CD4-positive, alpha-beta memory T cell (primary cell): ENCODE data around the gene SLC39A10. TPM values are rescaled to one million over a fixed set of nuclear protein-coding genes. Genes with fewer than 3 reads are reported as not detected.

ENCODE experiments used
- CTCF ChIA-PET: fragments of 350-600 bp; sonication (Branson Sonifier 250); formaldehyde crosslinking; loops from one replicate; lab custom pipeline; 2021; ENCODE audit warnings: inconsistent platforms; ENCODE audit not compliant: partially characterized antibody; lab: Charles Lee
- POLR2A ChIA-PET: fragments of 350-600 bp; sonication (Branson Sonifier 250); formaldehyde crosslinking; loops from one replicate; lab custom pipeline; 2021; ENCODE audit not compliant: partially characterized antibody; lab: Charles Lee
- DNase-seq, 5 donors: peaks; one replicate each; pipeline versions ENCODE4 v3.0.0 to v3.0.0-alpha.2; 2020 to 2022; ENCODE audit warnings: mixed read lengths in 1 of 5
- H3K27ac ChIP-seq: one replicate; pipeline ENCODE4 v1.7.0; 2013; ENCODE audit warnings: low read depth, low read length
- H3K27me3 ChIP-seq: 2 replicates; pipeline ENCODE4 v1.7.0; 2013; ENCODE audit warnings: mild to moderate bottlenecking, low read length, moderate library complexity; ENCODE audit not compliant: insufficient read depth
- H3K36me3 ChIP-seq: 2 replicates; pipeline ENCODE4 v1.7.0; 2013; ENCODE audit warnings: mild to moderate bottlenecking, low read length, moderate library complexity; ENCODE audit not compliant: insufficient read depth
- H3K4me1 ChIP-seq: 2 replicates; pipeline ENCODE4 v1.7.0; 2013; ENCODE audit warnings: mild to moderate bottlenecking, low read length, moderate library complexity; ENCODE audit not compliant: insufficient read depth
- H3K4me3 ChIP-seq, 2 donors: one replicate each; pipeline ENCODE4 v1.7.0; 2013; ENCODE audit warnings: low read length in 2 of 2, mild to moderate bottlenecking in 1 of 2
- H3K9me3 ChIP-seq, 2 donors: one replicate each; pipeline ENCODE4 v1.7.0; 2013; ENCODE audit warnings: low read length in 2 of 2, control low read depth in 1 of 2; ENCODE audit not compliant: control insufficient read depth in 1 of 2
- H3K27ac Mint-ChIP-seq, 7 donors: one replicate each; pipeline ENCODE4 v1.8.0; 2020 to 2021; ENCODE audit warnings: mixed read lengths in 7 of 7, mild to moderate bottlenecking in 6 of 7, inconsistent platforms in 3 of 7, moderate library complexity in 3 of 7
- H3K27me3 Mint-ChIP-seq, 2 donors: one replicate each; pipeline ENCODE4 v1.8.0; 2020 to 2021; ENCODE audit warnings: mixed read lengths in 2 of 2
- H3K36me3 Mint-ChIP-seq, 2 donors: one replicate each; pipeline ENCODE4 v1.8.0; 2020 to 2021; ENCODE audit warnings: mixed read lengths in 2 of 2, inconsistent platforms in 1 of 2, mild to moderate bottlenecking in 1 of 2
- H3K4me1 Mint-ChIP-seq, 4 donors: one replicate each; pipeline ENCODE4 v1.8.0; 2020 to 2021; ENCODE audit warnings: mixed read lengths in 4 of 4, mild to moderate bottlenecking in 1 of 4
- H3K4me3 Mint-ChIP-seq, 8 donors: one replicate each; pipeline ENCODE4 v1.8.0; 2020 to 2021; ENCODE audit warnings: mixed read lengths in 8 of 8, mild to moderate bottlenecking in 7 of 8, moderate library complexity in 6 of 8, inconsistent platforms in 3 of 8
- H3K9me3 Mint-ChIP-seq, 8 donors: one replicate each; pipeline ENCODE4 v1.8.0; 2020 to 2021; ENCODE audit warnings: mixed read lengths in 8 of 8, mild to moderate bottlenecking in 5 of 8, inconsistent platforms in 3 of 8, moderate library complexity in 1 of 8
- intact Hi-C: fragments of 100-400 bp; cut with micrococcal nuclease; formaldehyde crosslinking; loops from one replicate; pipeline ENCODE4 v1.15.1; 2023
- polyA plus RNA-seq, 2 donors: library from polyadenylated mRNA; unstranded; fragments of 300-500 nt; fragmentation: Illumina TruSeq; gene quantifications; one replicate each; pipeline ENCODE4 v1.2.3, GENCODE V29; 2021
- total RNA-seq, 2 experiments: library from RNA; stranded (reverse); gene quantifications; one replicate each; pipeline ENCODE4 v1.2.3, GENCODE V29; 2021

SLC39A10 gene
- 100 to 1,000 TPM; 101 to 102 TPM for total RNA-seq
- 1 to 10 TPM; 5.9 to 8.1 TPM for polyA plus RNA-seq

- peak; percentile 96 to 99 (median 97) for DNase-seq
- POLR2A ChIA-PET, result interaction anchor here (0.6 to 6.6 kb wide), 40 partner anchors 9 to 982 kb away, joined by 3 to 319 read pairs (median 5); partner anchors contain the start of genes CCDC150, DNAH7 and STK17B
Observed at GRCh38 chr2:195656859-195657633, at the start of gene SLC39A10. TSS of gene SLC39A10 (plus strand) at chr2:195657226. CDS start at chr2:195680043, 22,817 bp downstream.

DNA sequence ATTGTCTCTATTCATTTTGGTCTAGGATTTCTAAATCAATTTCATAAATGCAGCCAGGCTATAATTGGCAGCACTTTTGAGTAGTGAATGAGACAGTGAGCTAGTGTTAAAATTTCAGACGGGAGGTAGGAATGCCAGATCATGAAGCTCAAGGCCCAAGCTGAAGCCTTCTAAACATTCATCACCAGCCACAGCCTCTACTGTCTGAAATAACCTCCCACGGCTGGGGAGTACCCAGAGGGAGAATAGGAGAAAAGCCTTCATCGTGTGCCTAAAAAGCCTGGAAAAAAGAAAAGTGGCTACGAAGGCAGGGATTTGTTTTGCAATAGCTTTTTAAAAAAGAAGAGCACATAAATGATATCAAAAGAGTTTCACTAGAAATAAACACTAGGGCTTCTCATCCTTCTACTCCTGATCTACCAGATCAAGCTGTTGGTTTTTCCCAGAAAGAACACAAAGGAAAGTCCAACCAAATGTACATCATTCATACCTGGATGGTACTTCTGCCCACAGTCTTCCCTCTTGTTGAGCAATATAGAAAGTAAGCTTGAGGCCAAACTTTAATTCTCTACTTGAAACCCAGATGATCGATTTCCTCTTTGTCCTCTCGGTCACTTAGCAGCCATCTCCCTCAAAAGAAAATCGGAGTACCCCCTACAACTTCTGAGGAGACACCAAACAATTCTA is 48.1 kb upstream of the SLC39A10 start:
- Mint-ChIP-seq H3K36me3 (no peaks in the 10 kb centered on the region), H3K4me3 (no peak overlapping the region), H3K27me3 (no peaks in the 10 kb centered on the region), H3K27ac (peak overlapping the region in 1 of 7 donors; percentile 68), H3K9me3 (no peaks in the 10 kb centered on the region), H3K4me1 (peaks cover 14 to 31% (median 21%) of the 10 kb centered on the region in 4 donors)
- Histone ChIP-seq H3K36me3 (no peaks in the 10 kb centered on the region), H3K4me3 (no peak overlapping the region), H3K27ac (no peak overlapping the region), H3K9me3 (no peaks in the 10 kb centered on the region), H3K27me3 (no peaks in the 10 kb centered on the region), H3K4me1 (peaks cover 10% of the 10 kb centered on the region)
- DNase-seq, result no peak
- POLR2A ChIA-PET, result no interaction called here
- CTCF ChIA-PET, result interaction anchor here (0.6 to 1.4 kb wide), 5 partner anchors 10 to 110 kb away, joined by 3 to 5 read pairs (median 3); no protein-coding TSS in a partner anchor
- intact Hi-C loops, result no loop called here

More at GRCh38 chr2:195656859-195657633, at the start of gene SLC39A10:
- no peaks in the 10 kb centered on the region for H3K9me3 ChIP-seq
- H3K27me3 ChIP-seq, result no peaks in the 10 kb centered on the region
- Mint-ChIP-seq H3K4me1 (peaks cover 18 to 48% (median 22%) of the 10 kb centered on the region in 4 donors), H3K27me3 (peaks cover 0 to 2% of the 10 kb centered on the region in 2 donors), H3K9me3 (peaks cover 0 to 6% (median 0%) of the 10 kb centered on the region in 8 donors), H3K36me3 (peaks cover 16 to 22% of the 10 kb centered on the region in 2 donors), H3K4me3 (peak within 1 kb of the TSS; percentile 96 to 99 (median 99)), H3K27ac (peak within 1 kb of the TSS; percentile 97 to 100 (median 99))
- peak within 1 kb of the TSS; percentile 66 to 80 for H3K4me3 ChIP-seq
- H3K36me3 ChIP-seq, result no peaks in the 10 kb centered on the region
- CTCF ChIA-PET, result interaction anchor here (0.6 to 5.5 kb wide), 16 partner anchors 9 to 508 kb away, joined by 3 to 126 read pairs (median 3); partner anchors contain the start of gene DNAH7
- H3K27ac ChIP-seq, result peak within 1 kb of the TSS; percentile 99
- peaks cover 35% of the 10 kb centered on the region for H3K4me1 ChIP-seq
- intact Hi-C loops, result loop anchor here (1.0 to 5.0 kb wide), 4 partner anchors 98 to 1795 kb away; partner anchors contain the start of genes COQ10B and STK17B

DNA sequence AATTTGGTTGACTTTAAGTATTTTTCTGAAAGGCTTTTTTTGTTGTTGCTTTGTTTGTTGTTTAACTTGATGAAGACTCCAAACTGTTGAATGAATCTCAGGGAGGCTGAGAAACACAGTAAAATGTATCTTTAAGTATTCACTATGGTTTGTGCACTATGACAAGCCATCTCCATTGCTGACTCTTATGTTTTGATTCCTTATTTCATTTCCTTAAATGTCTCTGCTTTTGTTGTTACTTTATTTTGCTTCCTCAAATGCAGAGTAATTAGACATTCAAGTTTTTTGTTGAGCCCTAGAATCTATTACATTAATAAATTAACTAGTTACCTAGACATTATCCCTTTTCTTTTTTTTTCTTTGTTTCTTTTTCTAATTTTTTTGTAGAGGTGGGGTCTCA is 46.3 kb upstream of the SLC39A10 start:
- CTCF ChIA-PET, result no interaction called here
- intact Hi-C loops, result no loop called here
- H3K27ac Mint-ChIP-seq, result no peak overlapping the region

DNA sequence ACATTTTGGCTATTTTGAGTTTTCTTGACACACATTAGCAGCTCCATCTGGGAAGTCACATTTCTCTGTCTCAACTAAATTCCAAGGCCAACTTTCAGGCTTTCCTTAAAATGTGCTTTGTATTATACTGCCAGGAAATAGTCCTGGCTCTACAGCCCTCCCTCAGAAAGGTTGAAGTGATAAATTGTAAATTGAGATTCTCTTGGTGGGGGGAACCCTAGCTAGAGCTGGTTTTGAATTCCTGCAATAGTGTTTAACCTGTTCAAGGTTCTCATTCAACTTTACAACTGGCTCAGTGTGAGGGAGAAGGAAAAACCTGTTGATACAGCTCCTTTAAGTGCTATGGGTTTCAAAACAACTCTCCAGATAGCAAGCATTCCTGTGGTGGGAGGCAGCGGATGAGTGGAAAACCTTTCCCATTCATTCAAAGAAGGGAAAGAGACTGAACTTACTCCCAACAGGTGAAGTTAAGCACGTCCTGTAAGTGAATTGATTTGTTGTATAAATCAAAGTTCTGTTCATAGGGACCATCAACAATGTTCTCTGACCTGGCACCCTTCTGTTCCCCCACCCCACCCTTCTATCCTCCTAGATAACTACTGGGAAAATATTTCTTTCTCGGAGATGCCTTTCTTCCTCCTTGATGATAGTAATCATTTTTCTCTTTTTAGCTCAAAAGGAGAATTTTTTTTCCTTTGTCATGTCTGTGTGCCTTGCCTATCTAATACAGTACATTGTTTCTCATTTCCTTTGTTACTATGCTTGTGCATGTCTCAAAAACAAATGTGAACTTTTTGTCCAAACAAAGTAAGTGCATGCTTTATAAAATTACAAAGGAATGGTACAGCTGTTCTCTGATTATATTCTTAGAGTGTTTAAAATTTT is 44.2 kb upstream of the SLC39A10 start:
- CTCF ChIA-PET, result interaction anchor here (0.6 to 2.2 kb wide), 2 partner anchors 47 to 56 kb away, joined by 3 to 5 read pairs; no protein-coding TSS in a partner anchor
- Mint-ChIP-seq H3K4me3 (no peak overlapping the region), H3K27ac (no peak overlapping the region), H3K4me1 (peaks cover 5 to 18% (median 9%) of the 10 kb centered on the region in 4 donors), H3K27me3 (no peaks in the 10 kb centered on the region), H3K36me3 (no peaks in the 10 kb centered on the region), H3K9me3 (no peaks in the 10 kb centered on the region)
- Histone ChIP-seq H3K9me3 (no peaks in the 10 kb centered on the region), H3K36me3 (no peaks in the 10 kb centered on the region), H3K4me1 (peaks cover 5% of the 10 kb centered on the region), H3K4me3 (no peak overlapping the region), H3K27ac (no peak overlapping the region), H3K27me3 (no peaks in the 10 kb centered on the region)
- intact Hi-C loops, result no loop called here
- DNase-seq, result no peak
- POLR2A ChIA-PET, result interaction anchor here (0.6 to 1.2 kb wide), 2 partner anchors 53 to 278 kb away, joined by 4 read pairs; no protein-coding TSS in a partner anchor

More for the DNA sequence above, 46.3 kb upstream of the SLC39A10 start:
- Mint-ChIP-seq H3K4me3 (no peak overlapping the region), H3K9me3 (no peaks in the 10 kb centered on the region), H3K36me3 (no peaks in the 10 kb centered on the region), H3K27me3 (no peaks in the 10 kb centered on the region), H3K4me1 (peaks cover 5 to 20% (median 11%) of the 10 kb centered on the region in 4 donors)
- H3K4me1 ChIP-seq, result peaks cover 5% of the 10 kb centered on the region
- no peaks in the 10 kb centered on the region for H3K9me3 ChIP-seq
- no peak for DNase-seq
- H3K27me3 ChIP-seq, result no peaks in the 10 kb centered on the region
- no peaks in the 10 kb centered on the region for H3K36me3 ChIP-seq
- H3K27ac ChIP-seq, result no peak overlapping the region
- no peak overlapping the region for H3K4me3 ChIP-seq
- POLR2A ChIA-PET, result no interaction called here

DNA sequence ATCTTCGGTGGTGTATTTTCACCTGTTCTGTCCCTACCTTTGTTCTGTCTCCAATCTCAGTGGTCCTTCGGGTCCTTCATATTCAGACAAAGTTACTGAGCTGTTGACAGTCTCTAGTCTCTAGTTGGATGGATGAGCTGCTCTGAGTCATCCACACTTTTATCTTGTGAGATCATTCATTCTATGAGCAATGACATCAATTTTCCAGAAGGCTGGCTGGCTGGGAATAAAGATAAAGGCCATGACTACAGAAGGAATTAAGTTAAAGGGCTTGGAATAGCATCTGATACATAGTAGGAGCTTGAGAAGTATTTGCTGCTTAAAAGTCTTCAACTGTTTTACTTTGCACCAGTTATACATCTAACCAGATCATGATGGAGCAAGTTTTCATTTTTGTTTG is 43.1 kb upstream of the SLC39A10 start:
- Histone ChIP-seq H3K27me3 (no peaks in the 10 kb centered on the region), H3K4me1 (peaks cover 5% of the 10 kb centered on the region), H3K4me3 (no peak overlapping the region), H3K9me3 (no peaks in the 10 kb centered on the region), H3K27ac (no peak overlapping the region), H3K36me3 (no peaks in the 10 kb centered on the region)
- intact Hi-C loops, result no loop called here
- Mint-ChIP-seq H3K36me3 (no peaks in the 10 kb centered on the region), H3K4me3 (no peak overlapping the region), H3K4me1 (peaks cover 5 to 13% (median 9%) of the 10 kb centered on the region in 4 donors), H3K27me3 (no peaks in the 10 kb centered on the region), H3K27ac (peak overlapping the region in 2 of 7 donors; percentile 18 to 60), H3K9me3 (peaks cover 0 to 2% (median 0%) of the 10 kb centered on the region in 8 donors)
- ChIA-PET POLR2A (interaction anchor here (1.2 to 1.5 kb wide), 2 partner anchors 43 to 54 kb away, joined by 3 to 4 read pairs; partner anchors contain the start of gene SLC39A10), CTCF (interaction anchor here (2.2 kb wide), 1 partner anchor 46 kb away, joined by 5 read pairs; no protein-coding TSS in a partner anchor)
- DNase-seq, result no peak

GRCh38 chr2:195619590-195619989 is 37.4 kb upstream of the SLC39A10 start:
- DNase-seq, result no peak
- no peak overlapping the region for H3K4me3 ChIP-seq
- intact Hi-C loops, result no loop called here
- ChIA-PET CTCF (interaction anchor here (0.7 to 1.0 kb wide), 2 partner anchors 11 to 41 kb away, joined by 3 to 4 read pairs; no protein-coding TSS in a partner anchor), POLR2A (no interaction called here)
- no peaks in the 10 kb centered on the region for H3K9me3 ChIP-seq
- no peaks in the 10 kb centered on the region for H3K36me3 ChIP-seq
- no peaks in the 10 kb centered on the region for H3K4me1 Mint-ChIP-seq
- H3K27me3 Mint-ChIP-seq, result no peaks in the 10 kb centered on the region
- H3K4me1 ChIP-seq, result no peaks in the 10 kb centered on the region
- H3K4me3 Mint-ChIP-seq, result no peak overlapping the region
- peaks cover 0 to 2% (median 0%) of the 10 kb centered on the region in 8 donors for H3K9me3 Mint-ChIP-seq
- no peaks in the 10 kb centered on the region for H3K36me3 Mint-ChIP-seq
- no peaks in the 10 kb centered on the region for H3K27me3 ChIP-seq
- H3K27ac ChIP-seq, result no peak overlapping the region
- H3K27ac Mint-ChIP-seq, result no peak overlapping the region
